ENCODE results near the gene NPBWR2. TPM values are rescaled to one million over a fixed set of nuclear protein-coding genes. Genes with fewer than 3 reads are reported as not detected.

NPBWR2 gene
- total RNA-seq, 1 donor from 2014 or later: not detected

DNA sequence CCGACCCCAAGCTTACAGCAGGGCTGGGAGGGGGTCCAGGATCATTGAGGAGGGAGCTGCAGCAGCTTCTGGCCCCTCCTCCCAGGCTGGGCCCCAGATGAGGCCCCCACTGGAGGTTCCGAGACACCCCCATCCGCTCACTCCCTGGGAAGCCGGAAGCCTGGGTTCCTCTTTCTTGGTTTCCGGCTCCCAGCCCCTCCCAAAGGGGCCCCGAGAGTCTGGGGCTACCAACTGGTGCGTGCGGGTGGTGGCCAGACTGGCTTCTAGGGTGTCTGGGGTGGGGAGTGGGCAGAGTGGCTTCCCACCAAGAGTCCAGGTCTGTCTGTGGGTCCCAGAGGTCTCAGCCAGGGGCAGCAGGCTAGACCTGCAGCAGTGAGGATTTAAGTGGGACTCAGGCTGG, 30.3 kb downstream of the NPBWR2 start:
- peak; percentile 86 for DNase-seq
- H3K4me3 Mint-ChIP-seq: peak overlapping the region; percentile 95
- H3K4me1 Mint-ChIP-seq: peaks cover 17% of the 10 kb centered on the region
- H3K27me3 Mint-ChIP-seq: peaks cover 5% of the 10 kb centered on the region
- peak overlapping the region; percentile 90 for H3K27ac Mint-ChIP-seq
- no peaks in the 10 kb centered on the region for H3K9me3 Mint-ChIP-seq
- peaks cover 22% of the 10 kb centered on the region for H3K36me3 Mint-ChIP-seq (ENCODE audit: low read depth)
- intact Hi-C loops (cut with micrococcal nuclease): loop anchor here (5.0 kb wide), 1 partner anchor 555 kb away; the partner anchor contains the start of gene PPDPF

DNA sequence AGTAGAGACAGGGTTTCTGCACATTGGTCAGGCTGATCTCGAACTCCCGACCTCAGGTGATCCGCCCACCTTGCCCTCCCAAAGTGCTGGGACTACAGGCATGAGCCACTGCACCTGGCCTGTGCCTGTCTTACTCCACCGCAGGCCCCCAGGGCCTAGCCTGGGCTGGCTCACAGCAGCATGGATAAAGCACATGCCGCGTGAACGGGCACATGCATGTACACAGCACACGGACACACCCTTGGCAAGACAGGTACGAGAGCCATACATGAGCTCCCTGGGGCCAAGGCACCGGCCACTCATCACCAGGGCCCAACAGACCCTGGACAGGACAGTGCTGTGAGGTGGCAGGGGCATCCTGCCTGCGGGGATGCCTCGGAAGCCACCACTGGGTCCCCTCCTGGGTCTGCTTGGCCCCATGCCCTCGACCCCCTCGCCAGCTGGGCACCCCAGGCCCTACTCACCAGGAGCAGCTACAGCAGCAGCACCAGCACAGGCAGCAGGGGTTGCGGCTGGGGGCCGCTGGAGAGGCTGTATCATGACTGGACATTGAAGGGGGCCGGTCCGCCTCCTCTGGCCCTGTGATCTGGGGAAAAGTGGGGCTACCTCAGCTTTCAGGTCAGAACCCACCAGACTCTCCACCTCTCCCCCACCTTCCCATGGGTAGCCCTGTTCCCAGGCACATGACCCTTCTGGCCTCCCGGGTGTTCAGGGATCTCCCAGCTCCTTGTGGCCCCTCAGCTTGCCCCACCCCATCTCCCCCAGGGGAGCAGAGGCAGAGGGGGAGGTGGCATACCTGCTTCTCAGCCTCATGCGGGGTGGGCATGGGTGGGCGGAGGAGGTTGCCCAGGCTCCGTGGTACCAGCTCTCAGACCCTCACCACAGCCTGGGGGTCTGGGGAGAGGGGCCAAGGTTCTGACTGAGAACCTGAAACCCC, 31.0 kb downstream of the NPBWR2 start:
- peak overlapping the region; percentile 95 for H3K4me3 Mint-ChIP-seq
- peaks cover 14% of the 10 kb centered on the region for H3K4me1 Mint-ChIP-seq
- H3K9me3 Mint-ChIP-seq: no peaks in the 10 kb centered on the region
- intact Hi-C loops (cut with micrococcal nuclease): loop anchor here (5.0 kb wide), 1 partner anchor 554 kb away; the partner anchor contains the start of gene PPDPF
- no peak for DNase-seq
- H3K36me3 Mint-ChIP-seq (ENCODE audit: low read depth): peaks cover 23% of the 10 kb centered on the region
- no peaks in the 10 kb centered on the region for H3K27me3 Mint-ChIP-seq
- no peak overlapping the region for H3K27ac Mint-ChIP-seq

DNA sequence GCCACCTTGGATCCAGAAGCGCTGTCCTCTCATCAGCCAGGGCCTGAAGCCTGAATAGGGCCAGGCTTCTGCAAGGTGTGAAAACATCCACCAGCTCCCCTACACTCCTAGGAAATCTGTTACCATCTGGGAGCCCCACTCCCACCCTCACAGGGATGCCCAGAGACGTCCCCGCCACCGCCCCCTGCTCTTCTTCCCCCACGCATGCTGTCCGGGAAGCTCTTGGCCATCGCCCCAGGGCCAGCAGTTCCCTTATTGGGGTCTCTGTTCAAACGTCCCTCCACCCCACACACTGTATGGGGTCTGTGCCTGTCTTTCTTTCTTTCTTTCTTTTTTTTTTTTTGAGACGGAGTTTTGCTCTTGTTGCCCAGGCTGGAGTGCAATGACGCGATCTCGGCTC, 31.8 kb downstream of the NPBWR2 start:
- Mint-ChIP-seq H3K4me1 (peaks cover 12% of the 10 kb centered on the region), H3K27ac (peak overlapping the region; percentile 41), H3K9me3 (no peaks in the 10 kb centered on the region), H3K27me3 (no peaks in the 10 kb centered on the region), H3K4me3 (no peak overlapping the region), H3K36me3 (ENCODE audit: low read depth) (peaks cover 23% of the 10 kb centered on the region)
- intact Hi-C loops (cut with micrococcal nuclease): loop anchor here (5.0 kb wide), 1 partner anchor 553 kb away; the partner anchor contains the start of gene PPDPF
- DNase-seq: no peak

DNA sequence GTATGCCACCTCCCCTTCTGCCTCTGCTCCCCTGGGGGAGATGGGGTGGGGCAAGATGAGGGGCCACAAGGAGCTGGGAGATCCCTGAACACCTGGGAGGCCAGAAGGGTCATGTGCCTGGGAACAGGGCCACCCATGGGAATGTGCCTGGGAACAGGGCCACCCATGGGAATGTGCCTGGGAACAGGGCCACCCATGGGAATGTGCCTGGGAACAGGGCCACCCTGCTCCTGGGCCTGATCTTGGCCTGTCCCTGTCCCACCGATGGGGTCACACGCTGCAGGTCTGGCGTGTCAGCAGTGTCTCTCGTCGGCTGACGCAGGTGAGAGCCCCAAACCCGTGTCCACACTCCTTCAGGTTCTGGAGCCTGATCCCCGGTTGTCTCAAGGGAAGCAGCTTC, 32.4 kb downstream of the NPBWR2 start:
- H3K4me1 Mint-ChIP-seq: peaks cover 8% of the 10 kb centered on the region
- no peak for DNase-seq
- no peak overlapping the region for H3K4me3 Mint-ChIP-seq
- H3K9me3 Mint-ChIP-seq: no peaks in the 10 kb centered on the region
- H3K27me3 Mint-ChIP-seq: no peaks in the 10 kb centered on the region
- H3K27ac Mint-ChIP-seq: peak overlapping the region; percentile 41
- H3K36me3 Mint-ChIP-seq (ENCODE audit: low read depth): peaks cover 23% of the 10 kb centered on the region
- intact Hi-C loops (cut with micrococcal nuclease): loop anchor here (5.0 kb wide), 1 partner anchor 553 kb away; the partner anchor contains the start of gene PPDPF

DNA sequence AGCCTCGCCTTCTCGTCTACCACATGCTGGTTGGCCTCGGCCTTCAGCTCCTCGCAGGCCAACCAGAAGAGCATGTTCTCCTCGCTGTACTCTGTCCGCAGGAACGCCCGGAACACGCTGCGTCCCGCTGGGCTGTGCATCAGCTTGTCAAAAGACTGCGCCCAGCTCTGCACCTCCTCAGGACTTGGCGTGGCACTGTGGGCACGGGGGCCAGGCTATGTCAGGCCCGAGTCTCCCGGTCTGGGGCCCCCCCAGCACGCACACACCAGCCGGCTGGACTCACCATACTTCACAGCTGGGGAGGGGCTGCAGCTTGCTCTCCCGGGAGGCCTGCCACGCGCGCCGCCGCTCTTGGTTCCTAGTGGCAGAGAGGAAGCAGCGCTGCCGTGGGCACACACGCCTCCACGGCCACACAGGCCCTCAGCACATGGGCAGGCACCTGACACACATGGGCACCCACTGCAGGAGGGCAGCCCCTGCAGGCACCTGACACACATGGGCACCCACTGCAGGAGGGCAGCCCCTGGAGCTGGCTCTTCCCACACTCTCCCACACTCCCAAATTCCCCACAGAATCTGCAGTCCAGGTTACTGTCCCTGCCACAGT, 33.1 kb downstream of the NPBWR2 start:
- intact Hi-C loops (cut with micrococcal nuclease): no loop called here
- no peak overlapping the region for H3K4me3 Mint-ChIP-seq
- no peak overlapping the region for H3K27ac Mint-ChIP-seq
- peaks cover 8% of the 10 kb centered on the region for H3K4me1 Mint-ChIP-seq
- H3K9me3 Mint-ChIP-seq: no peaks in the 10 kb centered on the region
- no peaks in the 10 kb centered on the region for H3K27me3 Mint-ChIP-seq
- DNase-seq: no peak
- peaks cover 23% of the 10 kb centered on the region for H3K36me3 Mint-ChIP-seq (ENCODE audit: low read depth)

DNA sequence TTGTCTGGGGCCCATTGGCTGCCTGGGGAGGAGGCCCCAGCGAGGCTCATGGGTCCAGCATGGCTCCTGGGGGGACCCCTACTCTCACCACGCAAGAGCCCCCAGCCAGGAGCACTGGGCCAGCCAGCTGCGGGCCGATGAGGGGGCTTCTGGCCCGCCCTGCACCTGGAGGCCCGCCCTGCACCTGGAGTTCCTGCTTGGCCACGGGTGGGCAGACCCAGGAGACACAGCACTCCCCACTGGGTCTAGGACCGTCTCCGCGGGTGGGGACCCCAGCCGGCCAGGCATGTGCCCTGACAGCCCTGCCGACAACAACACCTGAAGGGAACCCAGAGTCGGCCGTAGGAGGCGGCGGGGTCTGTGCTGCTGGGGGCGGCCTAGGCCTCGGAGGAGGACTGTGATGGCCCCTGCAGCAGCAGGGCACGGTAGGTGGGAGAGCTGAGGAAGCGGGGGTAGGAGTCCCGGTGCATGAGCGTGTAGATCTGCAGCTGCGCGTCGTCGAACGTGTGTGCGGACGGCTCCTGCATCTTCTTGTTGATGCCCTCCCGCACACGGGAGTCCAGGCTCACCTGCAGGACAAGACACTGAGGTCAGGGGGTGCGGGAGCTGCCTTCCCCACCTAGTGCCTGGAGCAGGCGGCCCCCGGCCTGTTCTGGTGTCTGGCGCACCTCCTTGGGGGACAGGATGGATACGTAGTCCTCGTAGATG, 33.7 kb downstream of the NPBWR2 start:
- peaks cover 5% of the 10 kb centered on the region for H3K4me1 Mint-ChIP-seq
- H3K4me3 Mint-ChIP-seq: no peak overlapping the region
- peaks cover 21% of the 10 kb centered on the region for H3K36me3 Mint-ChIP-seq (ENCODE audit: low read depth)
- H3K27me3 Mint-ChIP-seq: no peaks in the 10 kb centered on the region
- no peak overlapping the region for H3K27ac Mint-ChIP-seq
- H3K9me3 Mint-ChIP-seq: no peaks in the 10 kb centered on the region
- no peak for DNase-seq
- intact Hi-C loops (cut with micrococcal nuclease): no loop called here

DNA sequence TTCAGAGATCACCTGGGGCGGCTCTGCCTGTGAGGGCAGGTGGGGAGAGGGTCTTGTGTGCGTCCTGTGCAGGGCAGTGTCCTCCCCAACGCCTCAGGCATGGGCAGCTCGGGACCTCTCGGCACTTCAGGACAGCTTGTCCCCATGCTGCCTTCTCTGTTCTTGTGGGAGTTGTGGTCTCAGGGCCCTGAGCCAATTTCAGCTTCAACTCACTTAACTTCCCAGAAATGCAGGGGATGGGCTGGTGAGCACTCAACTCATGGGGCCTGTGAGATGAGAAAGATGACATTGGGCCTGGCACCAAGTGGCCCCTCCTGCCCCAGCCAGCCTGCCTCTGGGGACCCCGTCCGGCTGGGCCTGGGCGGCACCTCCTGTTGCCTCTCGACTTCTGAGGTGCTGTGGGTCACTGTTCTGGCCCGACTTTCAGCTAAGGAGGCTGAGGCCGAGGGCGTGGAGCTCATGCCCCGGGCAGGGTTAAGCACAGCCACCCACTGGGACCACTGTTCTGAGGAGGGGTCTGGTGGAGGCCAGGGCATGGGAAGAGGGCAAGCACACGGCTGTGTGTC, 34.8 kb downstream of the NPBWR2 start:
- H3K27me3 Mint-ChIP-seq: no peaks in the 10 kb centered on the region
- peaks cover 7% of the 10 kb centered on the region for H3K4me1 Mint-ChIP-seq
- DNase-seq: no peak
- intact Hi-C loops (cut with micrococcal nuclease): no loop called here
- H3K9me3 Mint-ChIP-seq: no peaks in the 10 kb centered on the region
- H3K36me3 Mint-ChIP-seq (ENCODE audit: low read depth): peaks cover 18% of the 10 kb centered on the region
- no peak overlapping the region for H3K4me3 Mint-ChIP-seq
- peak overlapping the region; percentile 58 for H3K27ac Mint-ChIP-seq

DNA sequence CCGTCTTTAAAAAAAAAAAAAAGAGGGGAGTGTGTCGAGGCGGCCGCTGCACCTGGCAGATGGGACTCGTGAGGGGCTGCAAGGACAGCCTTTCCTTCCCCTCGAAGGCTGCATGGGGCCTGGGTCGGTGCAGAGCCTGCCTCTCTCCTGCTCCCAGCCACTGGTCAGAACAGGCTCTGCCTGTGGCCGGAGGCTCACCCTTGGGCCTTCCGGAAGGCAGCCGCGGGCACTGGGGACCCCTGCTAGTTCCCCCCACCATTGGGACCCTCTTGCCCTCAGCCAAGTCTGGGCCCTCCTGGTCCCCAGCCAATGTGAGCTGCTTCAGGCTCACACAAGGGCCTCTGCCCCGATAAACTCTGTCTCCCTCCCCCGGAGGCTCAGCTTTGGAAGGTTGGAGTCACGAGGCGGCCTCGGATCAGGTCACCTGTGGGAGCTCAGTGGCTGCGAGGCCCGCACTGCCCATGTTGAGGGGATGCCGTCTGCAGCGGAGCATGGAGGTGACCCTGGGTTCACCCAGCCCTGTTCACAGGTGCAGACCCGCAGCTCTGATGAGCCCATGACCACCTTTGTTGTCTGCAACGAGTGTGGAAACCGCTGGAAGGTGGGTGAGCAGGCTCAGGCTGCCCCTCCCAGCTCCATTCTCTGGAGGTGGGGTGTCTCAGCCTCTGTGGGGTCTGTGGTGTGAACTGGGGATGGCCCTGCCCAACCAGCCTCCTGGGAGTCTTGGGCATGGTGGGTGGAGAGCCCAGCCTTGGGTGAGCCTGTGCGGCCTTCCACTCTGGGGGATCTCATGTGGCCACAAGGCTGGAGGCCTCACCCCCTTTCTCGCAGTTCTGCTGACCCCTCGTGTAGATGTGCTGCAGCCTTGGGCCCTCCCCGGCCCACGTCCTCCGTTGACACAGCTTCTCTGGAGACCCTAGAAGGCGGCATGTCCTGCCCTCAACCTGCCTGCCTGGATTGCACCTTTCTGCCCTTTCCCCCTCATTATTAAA, 35.7 kb downstream of the NPBWR2 start:
- intact Hi-C loops (cut with micrococcal nuclease): no loop called here
- H3K27me3 Mint-ChIP-seq: no peaks in the 10 kb centered on the region
- H3K4me1 Mint-ChIP-seq: peaks cover 14% of the 10 kb centered on the region
- H3K4me3 Mint-ChIP-seq: no peak overlapping the region
- peaks cover 20% of the 10 kb centered on the region for H3K36me3 Mint-ChIP-seq (ENCODE audit: low read depth)
- H3K27ac Mint-ChIP-seq: no peak overlapping the region
- DNase-seq: no peak
- H3K9me3 Mint-ChIP-seq: no peaks in the 10 kb centered on the region

DNA sequence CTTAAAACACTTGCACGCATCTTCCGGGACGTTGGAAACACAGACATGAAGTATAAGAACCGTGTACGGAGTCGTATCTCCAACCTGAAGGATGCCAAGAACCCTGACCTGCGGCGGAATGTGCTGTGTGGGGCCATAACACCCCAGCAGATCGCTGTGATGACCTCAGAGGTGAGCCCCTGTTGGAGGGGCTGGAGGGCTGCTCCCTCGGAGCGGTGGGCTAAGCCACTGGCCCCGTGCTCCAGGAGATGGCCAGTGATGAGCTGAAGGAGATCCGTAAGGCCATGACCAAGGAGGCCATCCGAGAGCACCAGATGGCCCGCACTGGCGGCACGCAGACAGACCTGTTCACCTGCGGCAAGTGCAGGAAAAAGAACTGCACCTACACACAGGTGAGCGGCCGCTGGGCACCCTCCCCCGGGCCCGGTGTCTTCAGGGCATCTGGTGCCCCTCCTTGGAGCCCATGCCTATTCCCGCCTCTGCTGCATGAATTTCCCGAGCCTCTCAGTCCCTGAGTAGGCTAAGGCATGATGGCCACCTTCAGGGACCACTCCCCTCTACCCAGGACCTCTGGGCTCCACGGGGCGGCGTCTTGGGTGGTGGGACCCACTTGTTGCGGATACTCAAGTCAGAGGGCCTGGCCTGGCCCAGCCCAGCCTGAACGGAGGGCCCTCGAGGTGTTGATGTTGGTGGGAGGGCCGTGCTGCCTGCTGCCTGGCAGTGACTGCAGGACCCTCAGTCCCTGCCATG, 36.9 kb downstream of the NPBWR2 start:
- Mint-ChIP-seq H3K27ac (no peak overlapping the region), H3K27me3 (no peaks in the 10 kb centered on the region), H3K4me1 (peaks cover 25% of the 10 kb centered on the region), H3K36me3 (ENCODE audit: low read depth) (peaks cover 14% of the 10 kb centered on the region), H3K4me3 (no peak overlapping the region), H3K9me3 (no peaks in the 10 kb centered on the region)
- DNase-seq: no peak
- intact Hi-C loops (cut with micrococcal nuclease): no loop called here

DNA sequence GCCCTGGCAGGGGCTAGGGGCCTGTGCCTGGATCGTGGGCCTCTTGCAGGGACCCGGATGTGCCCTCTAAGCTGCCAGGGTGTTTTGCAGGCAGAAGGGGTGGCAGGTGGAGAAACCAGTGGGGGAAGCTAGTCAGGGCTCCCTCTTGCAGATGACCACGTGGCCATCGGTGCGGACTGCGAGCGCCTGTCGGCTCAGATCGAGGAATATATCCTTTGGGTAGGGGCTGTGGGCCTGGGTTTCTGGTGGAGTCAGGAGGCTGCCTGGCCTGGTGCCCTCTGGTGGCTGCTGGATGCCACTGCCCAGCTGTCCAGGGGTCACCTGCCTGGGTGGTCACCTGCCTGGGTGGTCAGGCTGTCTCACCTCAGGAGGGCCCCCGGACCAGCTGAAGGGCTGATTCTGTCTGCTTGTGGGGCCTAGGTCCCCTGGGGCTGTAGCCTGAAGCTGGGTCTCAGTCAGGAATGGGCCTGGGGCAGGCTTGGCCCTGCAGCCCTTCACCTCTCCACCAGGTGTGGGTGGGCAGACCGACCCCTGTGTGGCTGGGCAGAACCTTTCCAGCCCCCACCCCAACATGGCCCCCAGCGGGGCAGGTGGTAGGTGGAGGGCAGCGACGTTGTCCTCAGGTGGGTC, 37.6 kb downstream of the NPBWR2 start:
- H3K4me3 Mint-ChIP-seq: no peak overlapping the region
- H3K27ac Mint-ChIP-seq: no peak overlapping the region
- no peaks in the 10 kb centered on the region for H3K27me3 Mint-ChIP-seq
- intact Hi-C loops (cut with micrococcal nuclease): loop anchor here (10.0 kb wide), 2 partner anchors 205 to 445 kb away; partner anchors contain the start of genes ABHD16B, GMEB2 and TPD52L2
- no peaks in the 10 kb centered on the region for H3K9me3 Mint-ChIP-seq
- H3K4me1 Mint-ChIP-seq: peaks cover 29% of the 10 kb centered on the region
- peaks cover 13% of the 10 kb centered on the region for H3K36me3 Mint-ChIP-seq (ENCODE audit: low read depth)
- DNase-seq: peak; percentile 81

DNA sequence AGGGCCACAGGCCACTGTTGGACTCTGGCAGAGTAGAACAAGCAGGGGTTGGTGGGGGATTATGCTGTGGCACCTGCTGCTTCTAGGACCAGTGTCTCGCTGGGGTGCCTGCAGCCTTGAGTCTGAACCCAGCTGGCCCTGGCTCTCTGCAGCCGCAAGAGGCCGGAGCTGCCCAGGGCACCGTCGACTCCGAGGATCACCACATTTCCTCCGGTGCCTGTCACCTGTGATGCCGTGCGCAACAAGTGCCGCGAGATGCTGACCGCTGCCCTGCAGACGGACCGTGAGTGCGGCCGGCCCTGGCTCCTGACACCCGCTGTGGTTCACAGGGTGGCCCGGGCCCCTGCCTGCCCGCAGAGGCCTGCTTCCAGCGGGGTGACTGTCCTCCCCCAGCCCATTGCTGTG, 38.2 kb downstream of the NPBWR2 start:
- H3K4me3 Mint-ChIP-seq: no peak overlapping the region
- H3K27me3 Mint-ChIP-seq: no peaks in the 10 kb centered on the region
- H3K27ac Mint-ChIP-seq: no peak overlapping the region
- H3K4me1 Mint-ChIP-seq: peaks cover 34% of the 10 kb centered on the region
- intact Hi-C loops (cut with micrococcal nuclease): loop anchor here (10.0 kb wide), 2 partner anchors 204 to 444 kb away; partner anchors contain the start of genes ABHD16B, GMEB2 and TPD52L2
- DNase-seq: no peak
- no peaks in the 10 kb centered on the region for H3K9me3 Mint-ChIP-seq
- peaks cover 13% of the 10 kb centered on the region for H3K36me3 Mint-ChIP-seq (ENCODE audit: low read depth)

Measured in activated CD4-positive, alpha-beta T cell treated with anti-CD3 and anti-CD28 coated beads, Interleukin-2, amount 10 ng/mL, durations not matched to agents 24 days and 14 days (primary cell).